Hematopoietic multipotent progenitor cell (in vitro differentiated cells): ENCODE data around the gene TTC29. TPM values are rescaled to one million over a fixed set of nuclear protein-coding genes. Genes with fewer than 3 reads are reported as not detected.

Experiments used
- DNase-seq, 3 donors: peaks; one replicate each; pipeline ENCODE4 v3.0.0-alpha.2; 2011 to 2015; ENCODE audit warnings: low read depth in 2 of 3, low spot score in 2 of 3
- total RNA-seq: library from RNA; depleted of rRNA; stranded (reverse); fragments of >200 nt; gene quantifications from one replicate; pipeline ENCODE4 v1.2.3, GENCODE V29; 2012

Gene TTC29
- under 0.01 TPM for total RNA-seq

- DNase-seq = peak; percentile 49 to 94 (median 89)
Measured at GRCh38 chr4:146945556-146946374, at the start of gene TTC29. Gene TTC29, minus strand, starts transcription at chr4:146945864. Its CDS starts 5,969 bp downstream, at chr4:146939895.

GRCh38 chr4:146981651-146982050, 36.0 kb upstream of the TTC29 start:
- DNase-seq = no peak

- DNase-seq = no peak
Measured at GRCh38 chr4:146978641-146979040, 33.0 kb upstream of the TTC29 start.

- DNase-seq = no peak
Measured at GRCh38 chr4:146976145-146976544, 30.5 kb upstream of the TTC29 start.

- DNase-seq = peak in 2 of 3 donors; percentile 79 to 91
Measured at GRCh38 chr4:146975527-146975926, 29.9 kb upstream of the TTC29 start.

- DNase-seq = peak in 1 of 3 donors; percentile 24
Measured at GRCh38 chr4:146975036-146975435, 29.4 kb upstream of the TTC29 start.

GRCh38 chr4:146972036-146972435, 26.4 kb upstream of the TTC29 start:
- DNase-seq = no peak

- DNase-seq = no peak
Measured at GRCh38 chr4:146969126-146969525, 23.5 kb upstream of the TTC29 start.

- no peak for DNase-seq
Measured at GRCh38 chr4:146960634-146961033, 15.0 kb upstream of the TTC29 start.

- no peak for DNase-seq
Measured at GRCh38 chr4:146959692-146960091, 14.0 kb upstream of the TTC29 start.

- DNase-seq = no peak
Measured at GRCh38 chr4:146957237-146957636, 11.6 kb upstream of the TTC29 start.

- no peak for DNase-seq
Measured at GRCh38 chr4:146952896-146953295, 7.2 kb upstream of the TTC29 start.

- DNase-seq = no peak
Measured at GRCh38 chr4:146949559-146949958, 3.9 kb upstream of the TTC29 start.

GRCh38 chr4:146943691-146944375, 1.8 kb downstream of the TTC29 start:
- no peak for DNase-seq

- no peak for DNase-seq
Measured at GRCh38 chr4:146932116-146932515, 13.5 kb downstream of the TTC29 start.

- DNase-seq = peak in 1 of 3 donors; percentile 22
Measured at GRCh38 chr4:146930673-146931072, 15.0 kb downstream of the TTC29 start.

- DNase-seq = no peak
Measured at GRCh38 chr4:146927695-146928094, 18.0 kb downstream of the TTC29 start.

- peak in 2 of 3 donors; percentile 18 to 67 for DNase-seq
Measured at GRCh38 chr4:146916479-146917076, 29.1 kb downstream of the TTC29 start.

GRCh38 chr4:146915132-146915531, 30.5 kb downstream of the TTC29 start:
- DNase-seq = no peak

GRCh38 chr4:146900295-146900694, 45.4 kb downstream of the TTC29 start:
- no peak for DNase-seq

GRCh38 chr4:146890301-146890700, 55.4 kb downstream of the TTC29 start:
- no peak for DNase-seq

GRCh38 chr4:146883070-146883469, 62.6 kb downstream of the TTC29 start:
- no peak for DNase-seq
